Liver (tissue), 3 donors: Measurements from ENCODE around the gene GPD2.

Experiments used
- FOXA1 ChIP-seq: IDR thresholded peaks from 2 replicates; pipeline ENCODE4 v1.6.1; 2016; ENCODE audit warnings: antibody characterized with exemption
- HNF4A ChIP-seq, 2 donors: conservative IDR thresholded peaks; 2 replicates each; pipeline ENCODE4 v1.6.1; 2016; ENCODE audit warnings: antibody characterized with exemption in 2 of 2, mild to moderate bottlenecking in 2 of 2
- JUND ChIP-seq, 2 donors: IDR thresholded peaks; 2 replicates each; pipeline ENCODE4 v1.6.1; 2016; ENCODE audit warnings: antibody characterized with exemption in 2 of 2
- RAD21 ChIP-seq, 2 donors: IDR thresholded peaks; 2 replicates each; pipeline ENCODE4 v1.6.1; 2016; ENCODE audit warnings: antibody characterized with exemption in 2 of 2, mild to moderate bottlenecking in 2 of 2
- RXRA ChIP-seq, 2 donors: IDR thresholded peaks; 2 replicates each; pipeline ENCODE4 v1.6.1; 2017 to 2018; ENCODE audit warnings: antibody characterized with exemption in 2 of 2, mild to moderate bottlenecking in 1 of 2
- YY1 ChIP-seq: IDR thresholded peaks from 2 replicates; pipeline ENCODE4 v1.6.1; 2016; ENCODE audit warnings: antibody characterized with exemption, mild to moderate bottlenecking
- TF ChIP-seq, protein P1 (sequence below): fragments of 150-350 bp; IDR thresholded peaks from 2 replicates; pipeline ENCODE4 v1.5.1; 2017; ENCODE audit warnings: improper control_type of control experiment, low read depth, low read length; ENCODE audit not compliant: missing input control
- TF ChIP-seq, protein P2 (sequence below): IDR thresholded peaks from 2 replicates; pipeline ENCODE4 v1.6.1; 2016; ENCODE audit warnings: antibody characterized with exemption
- TF ChIP-seq, protein P3 (sequence below): IDR thresholded peaks from 2 replicates; pipeline ENCODE4 v1.6.1; 2016; ENCODE audit warnings: antibody characterized with exemption
- donor health status: healthy.
- donor health status: healthy.

DNA sequence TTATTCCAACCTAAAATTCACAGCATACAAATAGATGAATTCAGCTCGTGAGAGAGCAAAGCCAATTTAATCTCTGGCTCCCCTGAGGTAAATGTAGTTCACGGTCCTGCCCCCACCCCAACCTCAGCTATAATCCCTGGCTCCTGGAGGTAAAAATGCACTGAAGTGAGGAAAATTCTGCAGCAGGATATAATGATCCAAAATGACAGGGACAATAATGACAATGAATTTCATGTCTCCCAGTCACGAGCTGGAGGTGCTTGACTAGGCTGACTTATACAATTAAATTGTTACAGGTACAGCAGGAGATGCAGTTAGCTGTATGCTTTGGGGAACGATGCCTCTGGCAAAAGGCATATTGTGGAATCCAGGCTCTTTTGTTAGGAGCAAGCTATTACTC lies 82.0 kb downstream of the GPD2 start:
- TF ChIP-seq, protein P1, sequence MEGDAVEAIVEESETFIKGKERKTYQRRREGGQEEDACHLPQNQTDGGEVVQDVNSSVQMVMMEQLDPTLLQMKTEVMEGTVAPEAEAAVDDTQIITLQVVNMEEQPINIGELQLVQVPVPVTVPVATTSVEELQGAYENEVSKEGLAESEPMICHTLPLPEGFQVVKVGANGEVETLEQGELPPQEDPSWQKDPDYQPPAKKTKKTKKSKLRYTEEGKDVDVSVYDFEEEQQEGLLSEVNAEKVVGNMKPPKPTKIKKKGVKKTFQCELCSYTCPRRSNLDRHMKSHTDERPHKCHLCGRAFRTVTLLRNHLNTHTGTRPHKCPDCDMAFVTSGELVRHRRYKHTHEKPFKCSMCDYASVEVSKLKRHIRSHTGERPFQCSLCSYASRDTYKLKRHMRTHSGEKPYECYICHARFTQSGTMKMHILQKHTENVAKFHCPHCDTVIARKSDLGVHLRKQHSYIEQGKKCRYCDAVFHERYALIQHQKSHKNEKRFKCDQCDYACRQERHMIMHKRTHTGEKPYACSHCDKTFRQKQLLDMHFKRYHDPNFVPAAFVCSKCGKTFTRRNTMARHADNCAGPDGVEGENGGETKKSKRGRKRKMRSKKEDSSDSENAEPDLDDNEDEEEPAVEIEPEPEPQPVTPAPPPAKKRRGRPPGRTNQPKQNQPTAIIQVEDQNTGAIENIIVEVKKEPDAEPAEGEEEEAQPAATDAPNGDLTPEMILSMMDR = no peak
- TF ChIP-seq JUND (IDR thresholded peaks at IDR 0.05) (no peak), RAD21 (IDR thresholded peaks at IDR 0.05) (no peak), FOXA1 (no peak), YY1 (no peak), HNF4A (conservative IDR thresholded peaks at IDR 0.05) (no peak), RXRA (IDR thresholded peaks at IDR 0.05) (no peak)
- TF ChIP-seq, protein P2, sequence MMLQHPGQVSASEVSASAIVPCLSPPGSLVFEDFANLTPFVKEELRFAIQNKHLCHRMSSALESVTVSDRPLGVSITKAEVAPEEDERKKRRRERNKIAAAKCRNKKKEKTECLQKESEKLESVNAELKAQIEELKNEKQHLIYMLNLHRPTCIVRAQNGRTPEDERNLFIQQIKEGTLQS = no peak
- TF ChIP-seq, protein P3, sequence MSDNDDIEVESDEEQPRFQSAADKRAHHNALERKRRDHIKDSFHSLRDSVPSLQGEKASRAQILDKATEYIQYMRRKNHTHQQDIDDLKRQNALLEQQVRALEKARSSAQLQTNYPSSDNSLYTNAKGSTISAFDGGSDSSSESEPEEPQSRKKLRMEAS = no peak
